Thyroid gland (tissue), 4 donors: Measurements from ENCODE around the gene EXOC7.

ENCODE experiments used
- POLR2A ChIP-seq, 2 donors: fragments of 450-650 bp; IDR thresholded peaks; one replicate each; pipeline ENCODE4 v1.6.1; 2017; ENCODE audit warnings: antibody characterized with exemption in 2 of 2, mild to moderate bottlenecking in 2 of 2, moderate library complexity in 1 of 2
- TF ChIP-seq, protein P1 (sequence below), 6 experiments: fragments of 200-600 bp in 3 of 6; fragments of 450-650 bp in 3 of 6; sonication (generic) in 3 of 6; IDR thresholded peaks; one replicate each; pipeline ENCODE4 v1.5.1; 2016 to 2019; ENCODE audit warnings: antibody characterized with exemption in 6 of 6, mild to moderate bottlenecking in 2 of 6, inconsistent platforms in 1 of 6, moderate library complexity in 1 of 6

DNA sequence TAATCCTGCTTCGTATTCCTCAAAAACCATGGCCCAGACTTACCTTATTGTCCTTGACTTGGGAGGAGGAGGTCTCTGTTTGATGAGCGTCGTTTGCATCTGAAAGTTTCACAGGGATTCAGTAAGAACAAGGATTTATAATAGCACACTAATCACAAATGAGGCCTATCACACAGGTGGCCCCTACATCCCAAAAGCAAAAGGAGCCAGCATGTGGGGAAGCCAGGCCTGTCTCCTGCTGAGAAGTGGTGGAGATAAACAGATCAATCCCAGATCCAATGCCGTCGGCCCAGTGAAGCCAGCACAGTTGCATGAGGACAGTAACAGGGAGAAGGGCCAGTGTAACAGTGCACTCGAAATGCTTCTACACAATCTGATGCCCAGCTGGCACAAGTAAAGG, 63.2 kb downstream of the EXOC7 start:
- TF ChIP-seq, protein P1, sequence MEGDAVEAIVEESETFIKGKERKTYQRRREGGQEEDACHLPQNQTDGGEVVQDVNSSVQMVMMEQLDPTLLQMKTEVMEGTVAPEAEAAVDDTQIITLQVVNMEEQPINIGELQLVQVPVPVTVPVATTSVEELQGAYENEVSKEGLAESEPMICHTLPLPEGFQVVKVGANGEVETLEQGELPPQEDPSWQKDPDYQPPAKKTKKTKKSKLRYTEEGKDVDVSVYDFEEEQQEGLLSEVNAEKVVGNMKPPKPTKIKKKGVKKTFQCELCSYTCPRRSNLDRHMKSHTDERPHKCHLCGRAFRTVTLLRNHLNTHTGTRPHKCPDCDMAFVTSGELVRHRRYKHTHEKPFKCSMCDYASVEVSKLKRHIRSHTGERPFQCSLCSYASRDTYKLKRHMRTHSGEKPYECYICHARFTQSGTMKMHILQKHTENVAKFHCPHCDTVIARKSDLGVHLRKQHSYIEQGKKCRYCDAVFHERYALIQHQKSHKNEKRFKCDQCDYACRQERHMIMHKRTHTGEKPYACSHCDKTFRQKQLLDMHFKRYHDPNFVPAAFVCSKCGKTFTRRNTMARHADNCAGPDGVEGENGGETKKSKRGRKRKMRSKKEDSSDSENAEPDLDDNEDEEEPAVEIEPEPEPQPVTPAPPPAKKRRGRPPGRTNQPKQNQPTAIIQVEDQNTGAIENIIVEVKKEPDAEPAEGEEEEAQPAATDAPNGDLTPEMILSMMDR (IDR thresholded peaks at IDR 0.05), result no peak
- TF ChIP-seq POLR2A (IDR thresholded peaks at IDR 0.05), result no peak
